Activated CD4-positive, alpha-beta T cell treated with anti-CD3 and anti-CD28 coated beads, Interleukin-2, amount 50 U/mL, for 16 hours (primary cell): Measurements from ENCODE around the gene GPR158.

ENCODE experiments used
- DNase-seq: peaks from one replicate; pipeline ENCODE4 v3.0.0-alpha.2; 2020

GPR158 gene

DNA sequence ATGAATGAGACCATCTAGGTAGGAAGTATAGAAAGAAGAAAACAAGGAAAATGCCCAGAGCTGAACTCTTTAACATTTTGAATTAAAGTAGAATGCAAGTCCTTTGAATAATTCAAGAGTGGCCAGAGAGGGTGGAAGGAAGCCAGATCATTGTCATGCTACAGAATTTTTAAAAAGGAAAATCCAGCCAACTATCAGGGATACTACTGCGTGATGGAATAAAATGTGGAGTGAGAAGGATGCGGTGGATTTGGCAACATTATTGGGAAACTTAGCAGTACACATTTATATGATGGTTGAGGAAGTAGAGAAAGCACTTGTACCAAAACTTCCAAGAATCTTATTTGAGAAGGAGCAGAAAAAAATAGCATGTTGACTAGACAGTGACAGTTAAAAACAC, 261.6 kb downstream of the GPR158 start:
- DNase-seq: no peak

- DNase-seq: no peak
Observed at GRCh38 chr10:25441270-25441669, 266.5 kb downstream of the GPR158 start.

- DNase-seq: no peak
Observed at GRCh38 chr10:25444266-25444665, 269.5 kb downstream of the GPR158 start.

- no peak for DNase-seq
Observed at GRCh38 chr10:25451401-25451800, 276.6 kb downstream of the GPR158 start.

- no peak for DNase-seq
Observed at GRCh38 chr10:25453619-25454018, 278.8 kb downstream of the GPR158 start.

GRCh38 chr10:25455980-25456567, 281.3 kb downstream of the GPR158 start:
- DNase-seq: no peak

GRCh38 chr10:25457552-25457951, 282.8 kb downstream of the GPR158 start:
- no peak for DNase-seq

DNA sequence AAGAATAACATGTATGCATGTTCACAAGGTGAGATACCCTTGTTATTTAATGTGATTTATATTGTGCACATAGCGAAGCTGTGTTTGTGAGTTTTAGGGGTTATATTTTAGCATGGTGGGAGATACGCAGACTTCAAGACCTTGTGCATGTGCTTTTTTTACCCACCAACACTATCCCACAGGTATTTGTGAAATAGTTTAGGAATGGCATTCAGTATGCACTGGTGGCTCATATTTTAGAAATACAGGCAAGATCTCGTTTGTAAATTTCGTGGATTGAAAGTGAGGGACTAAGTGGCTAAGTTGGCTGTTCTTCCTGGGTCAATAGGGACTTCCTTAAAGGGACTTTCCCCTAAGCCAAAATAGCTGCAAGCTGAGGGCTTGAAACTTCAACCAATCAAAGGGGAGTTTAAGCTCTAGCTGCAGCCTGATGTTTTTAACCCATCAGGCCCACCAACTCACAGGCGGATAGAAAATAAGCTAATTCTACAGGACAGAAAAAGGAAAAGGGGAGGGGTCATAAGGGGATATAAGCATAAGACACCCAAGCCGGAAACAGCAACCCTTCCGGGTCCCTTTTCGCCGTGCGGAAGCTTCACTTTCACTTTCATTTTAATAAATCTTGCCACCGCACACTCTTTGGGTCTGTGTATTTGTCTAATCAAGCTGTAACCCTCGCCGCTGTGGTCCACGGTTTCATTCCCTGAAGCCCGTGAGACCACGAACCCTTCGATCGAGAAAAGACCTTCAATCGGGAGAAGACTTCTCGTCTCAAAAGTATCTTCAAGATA, 291.0 kb downstream of the GPR158 start:
- DNase-seq: no peak

DNA sequence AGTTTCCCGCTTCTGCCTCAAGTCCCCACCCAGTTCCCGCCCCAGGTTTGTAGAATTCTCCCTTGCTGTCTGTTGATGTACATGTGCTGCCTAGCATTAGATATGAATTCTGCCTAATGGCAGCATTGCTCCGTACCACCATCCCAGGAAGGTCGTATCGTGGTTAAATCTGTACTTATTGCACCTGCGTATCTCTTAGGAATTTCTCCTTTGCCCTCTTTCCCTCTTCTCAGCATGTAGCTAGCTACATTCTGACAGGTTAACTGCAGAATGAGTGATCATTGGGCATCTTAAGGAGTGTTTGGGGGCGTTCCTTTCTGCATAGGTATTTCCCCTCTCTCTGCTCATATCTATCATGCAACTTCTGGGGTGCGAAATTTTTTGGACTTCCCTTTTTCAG, 293.1 kb downstream of the GPR158 start:
- no peak for DNase-seq

- no peak for DNase-seq
Observed at GRCh38 chr10:25481467-25481866, 306.7 kb downstream of the GPR158 start.

DNA sequence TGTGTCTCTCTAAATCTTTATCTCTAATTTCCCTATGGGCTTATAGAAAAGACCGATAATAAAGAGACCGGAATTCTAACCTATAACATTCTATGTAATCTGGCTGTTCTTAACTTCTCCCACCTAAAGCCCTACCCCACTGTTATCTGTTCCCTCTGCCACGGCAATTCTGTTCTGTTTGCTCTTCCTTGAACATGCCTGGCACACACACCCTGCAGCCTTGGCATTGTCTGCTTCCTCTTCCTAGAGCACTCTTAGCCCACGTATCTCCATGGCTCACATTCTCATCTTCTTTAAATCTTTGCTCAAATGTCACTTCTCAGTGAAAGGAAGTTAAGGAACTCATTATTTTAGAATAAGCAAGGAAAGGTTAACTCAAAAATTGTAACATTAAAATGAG, 309.2 kb downstream of the GPR158 start:
- no peak for DNase-seq

DNA sequence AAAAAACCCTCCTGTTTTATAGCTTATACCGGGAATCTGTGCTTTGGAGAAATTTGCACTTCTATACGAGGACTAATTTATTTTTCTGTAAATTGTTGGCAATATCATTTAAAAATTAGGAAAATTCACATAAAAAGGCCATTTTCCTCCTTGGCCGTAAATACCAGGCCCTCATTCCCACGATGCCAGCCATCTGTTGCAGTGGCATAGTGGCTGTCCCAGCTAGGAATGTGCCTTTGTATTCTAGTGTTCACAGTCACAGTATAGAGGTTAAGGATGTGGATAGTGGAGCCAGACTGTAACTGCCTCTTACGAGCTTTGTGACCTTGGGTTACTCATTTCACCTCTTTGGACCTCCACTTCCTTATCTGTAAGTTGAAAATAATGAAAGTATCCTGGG, 312.5 kb downstream of the GPR158 start:
- DNase-seq: no peak

GRCh38 chr10:25492040-25492439, 317.2 kb downstream of the GPR158 start:
- no peak for DNase-seq

DNA sequence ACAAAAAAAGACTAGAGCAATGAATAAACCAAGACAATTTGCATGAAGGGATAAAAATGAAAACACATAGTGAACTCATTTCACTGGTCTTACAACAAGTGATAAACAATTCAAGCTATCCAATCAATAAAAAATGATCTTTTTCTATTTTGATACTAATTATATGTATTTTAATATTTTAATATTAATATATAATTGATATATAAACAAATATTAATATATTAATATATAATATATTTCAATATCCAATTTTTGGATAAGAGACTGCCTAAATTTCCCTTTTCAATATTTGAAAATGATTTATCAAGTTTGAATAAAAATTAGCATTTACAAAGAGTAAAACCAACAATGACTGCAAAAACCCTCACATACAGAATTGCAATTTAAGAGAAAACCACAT, 317.9 kb downstream of the GPR158 start:
- DNase-seq: no peak

DNA sequence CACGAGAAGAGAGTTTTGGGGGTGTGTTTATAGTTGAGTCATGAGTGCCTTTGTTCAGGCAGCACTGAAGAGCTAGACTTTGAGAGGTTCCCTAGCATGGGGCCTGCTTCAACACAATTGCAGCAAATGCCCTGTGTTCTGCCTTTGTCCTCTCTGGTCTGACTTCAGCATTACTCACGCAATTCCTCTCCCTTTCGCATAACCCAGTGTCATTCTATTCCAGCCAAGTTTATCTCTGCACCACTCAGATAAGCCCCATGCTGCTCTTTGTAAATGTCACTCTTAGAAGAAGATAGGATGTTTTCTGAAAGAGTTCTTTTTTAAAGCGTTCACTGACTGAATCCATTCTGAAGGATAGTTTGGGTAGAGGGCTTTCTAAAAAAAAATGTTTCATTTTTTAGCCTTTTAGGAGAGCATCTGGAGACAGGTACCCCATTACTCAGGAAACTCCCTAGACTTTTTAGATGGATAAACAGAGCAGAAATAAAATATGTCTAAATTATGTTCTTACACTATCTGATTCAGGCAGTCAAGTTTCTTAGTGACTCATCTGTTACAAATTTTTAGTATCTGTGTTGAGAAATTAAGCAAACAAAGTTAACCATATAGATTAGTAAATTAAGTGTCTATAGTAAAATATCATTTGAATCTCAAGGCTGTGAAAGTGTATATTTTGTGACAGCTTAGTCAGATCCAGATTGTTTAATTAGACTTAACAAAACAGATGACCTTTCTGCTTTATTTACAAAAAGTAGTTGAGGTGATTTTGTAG, 318.5 kb downstream of the GPR158 start:
- DNase-seq: no peak

DNA sequence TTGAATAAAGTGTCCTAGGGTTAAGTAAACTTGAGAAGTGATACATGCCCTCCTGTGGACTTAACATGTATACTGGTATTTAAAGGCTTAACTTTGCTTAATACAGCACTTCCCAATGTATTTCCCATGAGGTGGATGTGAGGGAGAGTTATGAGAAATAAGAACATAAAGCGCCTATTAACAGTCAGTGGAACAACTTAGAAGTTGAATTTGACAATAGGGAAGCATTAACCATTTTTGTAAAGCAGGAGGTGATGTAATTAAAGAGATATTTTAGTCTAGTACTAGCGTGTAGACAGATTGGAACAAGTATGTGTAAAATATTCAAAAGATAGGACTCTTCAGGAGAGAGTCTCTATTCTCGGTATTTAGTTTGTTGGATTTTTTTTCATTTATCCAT, 322.4 kb downstream of the GPR158 start:
- no peak for DNase-seq

DNA sequence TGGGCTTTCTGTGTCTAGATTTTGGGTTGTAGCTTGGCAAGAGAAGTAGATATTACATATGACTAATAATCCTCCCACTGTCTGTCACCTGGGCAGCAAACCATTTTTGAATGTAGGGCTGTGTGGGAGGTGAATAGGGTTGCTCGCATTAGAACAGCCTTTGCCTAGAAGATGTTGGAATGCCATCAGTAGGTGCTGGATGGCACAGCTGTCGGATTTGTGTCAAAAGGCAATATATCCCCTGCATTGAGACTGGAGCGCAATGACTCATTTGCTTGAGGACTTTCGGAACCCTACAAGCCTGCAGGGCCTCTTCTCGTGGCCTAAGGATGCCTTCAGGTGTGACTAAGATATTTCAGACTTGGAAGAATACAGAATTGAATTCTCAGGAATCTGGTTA, 323.8 kb downstream of the GPR158 start:
- no peak for DNase-seq

- no peak for DNase-seq
Observed at GRCh38 chr10:25501912-25502311, 327.1 kb downstream of the GPR158 start.

DNA sequence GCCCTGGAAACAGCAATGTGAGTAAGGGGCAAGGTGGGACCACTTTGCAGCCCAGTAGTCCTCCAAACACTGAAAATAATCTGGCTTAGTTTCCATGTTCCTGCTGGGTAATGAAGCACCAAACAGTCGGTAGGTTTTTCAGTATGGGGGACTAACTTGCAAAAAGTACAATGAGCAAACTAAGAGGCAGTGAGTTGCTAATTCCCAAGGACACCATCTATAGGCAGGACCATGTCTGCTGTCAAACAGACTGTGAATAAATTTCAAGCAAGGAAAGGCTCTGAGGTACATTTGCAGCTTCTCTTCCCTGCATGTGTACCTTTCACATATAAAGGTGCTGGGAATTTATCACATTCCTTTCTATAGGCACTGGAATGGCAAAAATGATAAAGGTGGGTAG, 327.7 kb downstream of the GPR158 start:
- no peak for DNase-seq

GRCh38 chr10:25504306-25504705, 329.5 kb downstream of the GPR158 start:
- no peak for DNase-seq

- DNase-seq: no peak
Observed at GRCh38 chr10:25504838-25505237, 330.0 kb downstream of the GPR158 start.

DNA sequence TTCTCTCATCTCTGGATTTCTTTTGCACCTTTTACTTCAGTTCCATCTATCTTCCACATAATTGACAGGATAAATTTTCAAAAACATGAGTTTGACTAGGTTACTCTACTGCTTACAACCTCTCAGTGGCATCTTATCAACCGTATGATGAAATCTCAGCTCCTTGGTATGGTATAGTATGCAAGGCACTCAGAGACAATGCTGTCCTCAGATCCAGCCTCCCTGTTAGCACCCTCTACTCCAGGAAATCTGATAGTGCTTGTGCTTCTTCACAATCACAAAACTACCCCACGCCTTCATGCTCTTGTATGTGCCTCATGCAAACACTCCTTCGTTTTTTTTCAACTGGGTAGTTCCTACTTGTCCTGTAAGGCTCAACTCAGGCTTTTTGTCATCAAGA, 330.7 kb downstream of the GPR158 start:
- no peak for DNase-seq

GRCh38 chr10:25506821-25507335, 332.1 kb downstream of the GPR158 start:
- DNase-seq: no peak
